B cell (primary cell): ENCODE data around the gene NHERF2. TPM values are rescaled to one million over a fixed set of nuclear protein-coding genes. Genes with fewer than 3 reads are reported as not detected.

Experiments
- ATAC-seq: fragments of 200-7000 bp; cut with Tn5 transposase; one replicate; pipeline ENCODE4 v1.10.0; 2021; ENCODE audit warnings: low read depth, mild to moderate bottlenecking, moderate number of reproducible peaks, moderate library complexity
- CTCF ChIA-PET: fragments of 350-600 bp; sonication (Branson Sonifier 250); formaldehyde crosslinking; loops from one replicate; lab custom pipeline; 2021; ENCODE audit warnings: antibody characterized with exemption, inconsistent platforms; lab: Charles Lee
- POLR2A ChIA-PET: fragments of 350-600 bp; sonication (Branson Sonifier 250); formaldehyde crosslinking; loops from one replicate; lab custom pipeline; 2021; ENCODE audit warnings: antibody characterized with exemption; lab: Charles Lee
- DNase-seq: peaks from one replicate; pipeline ENCODE4 v3.0.0; 2013
- H2AFZ ChIP-seq: 2 replicates; pipeline ENCODE4 v1.6.1; 2012; ENCODE audit warnings: mild to moderate bottlenecking, low read depth, low read length; ENCODE audit not compliant: insufficient read depth, poor library complexity, severe bottlenecking
- H3K27ac ChIP-seq, 2 donors: 1 replicate in 1 of 2; 2 replicates in 1 of 2; pipeline ENCODE4 v1.5.1; 2012 to 2013; ENCODE audit warnings: low read length in 2 of 2, mild to moderate bottlenecking in 2 of 2, moderate library complexity in 1 of 2
- H3K27me3 ChIP-seq, 4 experiments: fragments of 200-600 bp in 1 of 4; sonication (generic) in 1 of 4; replicated peaks in 1 of 4; 1 replicate in 2 of 4; 2 replicates in 2 of 4; pipeline versions ENCODE4 v1.6.1 to v1.7.0; 2013 to 2016; ENCODE audit warnings: low read length in 3 of 4, mild to moderate bottlenecking in 2 of 4, mixed read lengths in 1 of 4, moderate library complexity in 1 of 4; ENCODE audit not compliant: insufficient read depth in 4 of 4, control insufficient read depth in 3 of 4; ENCODE audit errors: control extremely low read depth in 1 of 4
- H3K36me3 ChIP-seq, 2 experiments: replicated peaks in 1 of 2; 1 replicate in 1 of 2; 2 replicates in 1 of 2; pipeline versions ENCODE4 v1.6.1 to v1.7.1; 2013; ENCODE audit warnings: low read length in 1 of 2; ENCODE audit not compliant: insufficient read depth in 2 of 2, control insufficient read depth in 1 of 2; ENCODE audit errors: control extremely low read depth in 1 of 2, extremely low read depth in 1 of 2
- H3K4me1 ChIP-seq, 2 donors: fragments of 200-600 bp in 1 of 2; sonication (generic) in 1 of 2; 1 replicate in 1 of 2; 2 replicates in 1 of 2; pipeline versions ENCODE4 v1.5.1 to v1.6.1; 2013 to 2017; ENCODE audit warnings: low read length in 2 of 2; ENCODE audit not compliant: control insufficient read depth in 2 of 2, insufficient read depth in 2 of 2
- H3K4me2 ChIP-seq: replicated peaks from 2 replicates; pipeline ENCODE3; 2012; ENCODE audit warnings: mild to moderate bottlenecking, low read depth, low read length; ENCODE audit not compliant: poor library complexity, severe bottlenecking
- H3K4me3 ChIP-seq, 5 experiments: fragments of 200-600 bp in 1 of 5; sonication (generic) in 1 of 5; 1 replicate in 3 of 5; 2 replicates in 2 of 5; pipeline versions ENCODE4 v1.5.1 to v1.7.0; 2011 to 2016; ENCODE audit warnings: low read length in 4 of 5, mild to moderate bottlenecking in 4 of 5, low read depth in 2 of 5, control low read depth in 1 of 5, moderate library complexity in 1 of 5; ENCODE audit not compliant: insufficient read depth in 1 of 5; ENCODE audit errors: control extremely low read depth in 1 of 5, extremely low read depth in 1 of 5
- H3K79me2 ChIP-seq: fragments of 200-600 bp; sonication (generic); one replicate; pipeline ENCODE4 v1.6.0; 2016; ENCODE audit warnings: low read length; ENCODE audit not compliant: control insufficient read depth, insufficient read depth
- H3K9ac ChIP-seq: fragments of 200-600 bp; sonication (generic); 2 replicates; pipeline ENCODE4 v1.6.1; 2017; ENCODE audit warnings: mild to moderate bottlenecking, low read length, moderate library complexity
- H3K9me3 ChIP-seq, 3 donors: one replicate each; pipeline versions ENCODE4 v1.6.1 to v1.7.1; 2013; ENCODE audit warnings: low read length in 2 of 3; ENCODE audit not compliant: control insufficient read depth in 2 of 3, insufficient read depth in 1 of 3; ENCODE audit errors: control extremely low read depth in 1 of 3
- H4K20me1 ChIP-seq: 2 replicates; pipeline ENCODE4 v1.6.0; 2012; ENCODE audit warnings: mild to moderate bottlenecking, low read length; ENCODE audit not compliant: insufficient read depth, control insufficient read depth, poor library complexity, severe bottlenecking
- H3K27ac Mint-ChIP-seq: one replicate; pipeline ENCODE4 v1.8.0; 2021; ENCODE audit warnings: mixed read lengths
- H3K27me3 Mint-ChIP-seq: one replicate; pipeline ENCODE4 v1.8.0; 2021; ENCODE audit warnings: mixed read lengths
- H3K4me1 Mint-ChIP-seq: one replicate; pipeline ENCODE4 v1.8.0; 2021; ENCODE audit warnings: mixed read lengths
- H3K4me3 Mint-ChIP-seq: one replicate; pipeline ENCODE4 v1.8.0; 2021; ENCODE audit warnings: mixed read lengths
- H3K9me3 Mint-ChIP-seq: one replicate; pipeline ENCODE4 v1.8.0; 2022; ENCODE audit warnings: mixed read lengths; ENCODE audit not compliant: insufficient read depth
- CTCF ChIP-seq: fragments of 200-600 bp; IDR thresholded peaks from one replicate; pipeline ENCODE4 v1.8.0; 2022; ENCODE audit warnings: antibody characterized with exemption, mild to moderate bottlenecking
- EZH2 ChIP-seq: IDR thresholded peaks from 2 replicates; pipeline ENCODE4 v1.6.1; 2012; ENCODE audit warnings: borderline replicate concordance, low read depth, mild to moderate bottlenecking, moderate library complexity, low read length; ENCODE audit not compliant: insufficient read depth, poor library complexity, severe bottlenecking
- WGBS: methylation state at CpG from one replicate; pipeline ENCODE4 v1.1.5; 2013; ENCODE audit warnings: missing lambda C conversion rate; ENCODE audit not compliant: insufficient coverage; 5-methylcytosine and 5-hydroxymethylcytosine counted together
- intact Hi-C: fragments of 100-400 bp; cut with micrococcal nuclease; formaldehyde crosslinking; loops from one replicate; pipeline ENCODE4 v1.10.0; 2022
- polyA plus RNA-seq: library from polyadenylated mRNA; depleted of rRNA; stranded (reverse); fragments of >200 nt; gene quantifications from 2 replicates; pipeline ENCODE4 v1.2.3, GENCODE V29; 2012
- total RNA-seq, 2 donors: library from RNA; stranded (reverse); fragments of 120-200 nt in 1 of 2; gene quantifications; 1 replicate in 1 of 2; 2 replicates in 1 of 2; pipeline versions ENCODE4 v1.2.3 to v1.2.4, GENCODE V29; 2013 to 2022

Gene NHERF2
- total and polyA plus RNA-seq, 2 donors (not counting 1 experiment from before 2014, with no cell fraction given): 1.8 to 2.2 TPM

GRCh38 chr16:1981398-1981836 lies 45.3 kb upstream of the NHERF2 start, which contains the start of gene NOXO1:
TSS of gene NOXO1 (minus strand) at chr16:1981469. CDS start at chr16:1981179, 290 bp downstream.
- H3K4me3 Mint-ChIP-seq: peak within 1 kb of the TSS; percentile 49
- intact Hi-C loops: no loop called here
- WGBS: 48% methylated on average over 5 of the region's 6 CpGs
- H3K79me2 ChIP-seq: no peaks in the 10 kb centered on the region
- no peak for TF ChIP-seq EZH2
- no peak for TF ChIP-seq CTCF
- H3K4me1 ChIP-seq: peaks cover 16 to 35% of the 10 kb centered on the region in 2 donors
- no peak within 1 kb of the TSS for H3K4me2 ChIP-seq
- CTCF ChIA-PET: interaction anchor here (0.9 to 1.0 kb wide), 2 partner anchors 22 to 174 kb away, joined by 3 read pairs; no protein-coding TSS in a partner anchor
- H3K4me1 Mint-ChIP-seq: peaks cover 22% of the 10 kb centered on the region
- no peak within 1 kb of the TSS for H3K4me3 ChIP-seq
- H3K9ac ChIP-seq: no peak within 1 kb of the TSS
- H3K27ac Mint-ChIP-seq: peak within 1 kb of the TSS; percentile 56
- peaks cover 0 to 29% of the 10 kb centered on the region in 2 experiments for H3K36me3 ChIP-seq
- no peak within 1 kb of the TSS for H2AFZ ChIP-seq
- no peak for ATAC-seq
- no peak within 1 kb of the TSS for H3K27ac ChIP-seq
- H3K9me3 Mint-ChIP-seq: no peaks in the 10 kb centered on the region
- peaks cover 0 to 4% (median 0%) of the 10 kb centered on the region in 3 donors for H3K9me3 ChIP-seq
- H3K27me3 Mint-ChIP-seq: peaks cover 6% of the 10 kb centered on the region
- peaks cover 0 to 57% (median 19%) of the 10 kb centered on the region in 4 experiments for H3K27me3 ChIP-seq
- DNase-seq: peak; percentile 56
- POLR2A ChIA-PET: interaction anchor here (0.6 to 3.5 kb wide), 4 partner anchors 10 to 169 kb away, joined by 3 to 15 read pairs (median 6); partner anchors contain the start of genes RPS2 and TBL3
- H4K20me1 ChIP-seq: peaks cover 9% of the 10 kb centered on the region

DNA sequence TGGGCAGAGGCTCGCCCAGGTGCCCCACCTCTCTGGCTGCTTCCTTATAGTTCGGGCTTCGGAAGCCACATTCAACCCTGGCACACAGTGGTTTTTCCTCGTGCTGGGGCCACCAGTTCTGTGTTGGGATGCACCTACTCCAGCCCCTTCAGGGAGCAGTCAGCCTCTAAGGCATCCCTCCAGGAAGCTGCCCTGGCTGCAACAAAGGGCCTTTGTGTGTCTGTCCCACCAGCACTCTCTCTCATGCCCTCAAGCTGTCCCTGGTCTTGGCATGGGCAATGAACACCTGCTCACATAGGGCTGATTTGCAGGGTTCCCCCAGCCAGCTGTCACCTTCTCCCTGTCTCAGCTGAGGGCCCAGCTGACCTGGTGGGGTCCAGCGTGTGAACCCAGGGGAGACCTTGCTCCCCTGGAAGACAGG lies 44.7 kb upstream of the NHERF2 start:
- no peak overlapping the region for H3K27ac ChIP-seq
- H3K79me2 ChIP-seq: no peaks in the 10 kb centered on the region
- WGBS: 55% methylated on average over 4 of the region's 5 CpGs
- H3K4me3 ChIP-seq: no peak overlapping the region
- H3K4me1 Mint-ChIP-seq: peaks cover 22% of the 10 kb centered on the region
- peaks cover 0 to 4% (median 0%) of the 10 kb centered on the region in 3 donors for H3K9me3 ChIP-seq
- peaks cover 3% of the 10 kb centered on the region for H4K20me1 ChIP-seq
- H3K36me3 ChIP-seq: peaks cover 0 to 23% of the 10 kb centered on the region in 2 experiments
- H3K9me3 Mint-ChIP-seq: no peaks in the 10 kb centered on the region
- intact Hi-C loops: no loop called here
- no peak overlapping the region for H3K4me2 ChIP-seq
- no peak for TF ChIP-seq EZH2
- no peak for TF ChIP-seq CTCF
- H3K27me3 ChIP-seq: peaks cover 0 to 53% (median 19%) of the 10 kb centered on the region in 4 experiments
- peaks cover 16 to 35% of the 10 kb centered on the region in 2 donors for H3K4me1 ChIP-seq
- H2AFZ ChIP-seq: no peak overlapping the region
- CTCF ChIA-PET: interaction anchor here (0.9 to 1.0 kb wide), 3 partner anchors 22 to 173 kb away, joined by 3 to 6 read pairs (median 3); no protein-coding TSS in a partner anchor
- DNase-seq: no peak
- no peak for ATAC-seq
- POLR2A ChIA-PET: interaction anchor here (0.6 to 3.5 kb wide), 5 partner anchors 10 to 168 kb away, joined by 3 to 15 read pairs (median 6); partner anchors contain the start of genes RPS2 and TBL3
- peak overlapping the region; percentile 49 for H3K4me3 Mint-ChIP-seq
- H3K27me3 Mint-ChIP-seq: peaks cover 6% of the 10 kb centered on the region
- peak overlapping the region; percentile 56 for H3K27ac Mint-ChIP-seq
- H3K9ac ChIP-seq: no peak overlapping the region
